Stimulated activated CD4-positive, alpha-beta T cell treated with anti-CD3 and anti-CD28 coated beads, Interleukin-4, amount 100 ng/mL, for 4 hours (primary cell): ENCODE measurements around the gene TGM4.
"Not testable (repeated sequence)": the region's sequence is repeated elsewhere in the genome, so short reads cannot be mapped to it uniquely, and the experiment has no call there.

Experiments used
- DNase-seq, 2 experiments: peaks; one replicate each; pipeline ENCODE4 v3.0.0-alpha.2; 2020

Gene TGM4

DNA sequence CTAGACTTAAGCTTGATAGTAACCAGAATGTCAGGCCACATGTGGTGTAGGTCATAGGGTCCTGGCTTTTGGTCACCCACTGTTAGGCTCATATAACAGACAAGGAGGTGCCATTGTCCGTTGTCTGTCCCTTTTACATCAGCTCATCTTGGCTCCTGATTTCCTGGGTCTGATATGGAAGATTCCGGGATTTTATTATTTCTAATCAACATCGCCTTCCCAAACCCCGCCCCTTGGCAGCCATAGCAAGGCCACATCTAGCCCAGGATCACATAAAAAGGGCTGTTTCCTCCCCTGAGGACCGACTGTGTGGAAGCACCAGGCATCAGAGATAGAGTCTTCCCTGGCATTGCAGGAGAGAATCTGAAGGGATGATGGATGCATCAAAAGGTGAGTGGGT, at the start of gene TGM4:
Gene TGM4 (plus strand): TSS at position 301 of the 400 bp plus-strand sequence. CDS start 71 bp downstream, at position 372.
- no peak for DNase-seq

GRCh38 chr3:44825264-44825925, 49.0 kb upstream of the TGM4 start:
- no peak for DNase-seq

DNA sequence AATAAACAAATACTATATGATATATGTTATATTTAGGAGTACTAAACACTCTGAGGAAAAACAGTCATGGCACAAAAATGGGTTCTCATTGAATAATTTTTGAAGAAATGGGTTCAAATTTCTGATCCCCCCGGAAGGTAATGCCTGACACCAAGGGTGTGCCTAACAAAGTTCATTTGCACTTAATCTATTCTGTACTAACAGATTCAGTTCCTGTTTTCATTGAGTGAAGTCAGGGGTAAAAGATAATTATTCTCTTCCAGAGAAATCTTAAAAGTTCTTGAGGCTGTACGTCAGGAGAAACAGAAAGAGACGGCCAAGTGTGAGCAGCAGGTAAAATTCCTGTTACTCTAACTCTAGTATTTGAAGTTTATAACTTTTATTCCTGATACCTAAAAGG, 47.2 kb upstream of the TGM4 start:
- DNase-seq, result no peak

DNA sequence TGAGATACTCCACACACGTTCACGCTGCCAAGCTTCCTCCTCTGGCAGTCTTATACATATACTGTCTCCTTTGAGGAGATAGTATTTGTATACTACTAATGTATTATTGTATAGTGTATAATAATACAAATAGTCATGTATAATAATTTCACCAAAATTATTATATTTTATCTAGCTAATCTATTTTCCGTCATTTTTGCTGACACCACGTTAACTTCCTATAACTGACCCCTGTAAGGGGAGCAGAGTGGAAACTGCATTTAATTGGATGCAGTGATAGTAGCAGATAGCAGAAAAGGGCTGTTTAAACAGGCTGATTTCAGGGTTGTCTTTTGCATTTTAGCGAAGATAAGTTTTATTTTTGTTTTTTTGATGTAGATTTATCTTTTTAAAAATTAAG, 43.2 kb upstream of the TGM4 start:
- DNase-seq, result no peak

DNA sequence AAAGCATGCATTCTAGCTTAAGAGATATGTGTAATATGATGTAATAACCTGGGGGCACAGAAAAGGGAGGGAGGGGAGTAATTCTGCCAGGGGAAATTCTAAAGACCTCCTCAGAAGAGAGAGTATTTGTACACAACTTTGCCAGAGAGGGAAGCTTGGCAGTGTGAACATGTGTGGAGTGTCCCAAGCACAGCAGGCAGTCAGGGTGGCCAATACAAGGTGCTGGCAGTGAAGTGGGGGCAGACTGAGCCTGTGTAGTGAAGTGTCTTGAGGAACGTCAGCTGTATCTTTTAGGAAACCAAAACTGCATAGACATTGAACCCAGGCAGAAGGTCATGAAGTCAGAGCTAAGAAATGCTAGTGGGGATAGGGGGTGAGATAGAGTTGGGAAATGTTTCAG, 42.4 kb upstream of the TGM4 start:
- DNase-seq, result no peak

DNA sequence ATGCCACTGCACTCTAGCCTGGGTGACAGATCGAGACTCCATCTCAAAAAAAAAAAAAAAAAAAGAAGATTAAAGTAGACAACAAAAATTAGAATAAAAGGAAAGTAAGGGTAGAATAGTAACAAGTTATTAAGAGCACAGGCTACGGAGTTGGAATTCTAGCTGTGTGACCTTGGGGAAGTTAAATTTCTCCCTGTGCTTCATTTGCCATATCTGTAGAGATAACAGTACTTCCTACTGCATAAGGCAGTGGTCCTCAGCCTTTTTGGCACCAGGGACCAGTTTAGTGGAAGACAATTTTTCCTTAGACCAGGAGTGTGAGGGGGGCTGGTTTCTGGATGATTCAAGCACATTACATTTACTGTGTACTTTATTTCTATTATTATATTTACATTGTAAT, 41.4 kb upstream of the TGM4 start:
- DNase-seq, result no peak

DNA sequence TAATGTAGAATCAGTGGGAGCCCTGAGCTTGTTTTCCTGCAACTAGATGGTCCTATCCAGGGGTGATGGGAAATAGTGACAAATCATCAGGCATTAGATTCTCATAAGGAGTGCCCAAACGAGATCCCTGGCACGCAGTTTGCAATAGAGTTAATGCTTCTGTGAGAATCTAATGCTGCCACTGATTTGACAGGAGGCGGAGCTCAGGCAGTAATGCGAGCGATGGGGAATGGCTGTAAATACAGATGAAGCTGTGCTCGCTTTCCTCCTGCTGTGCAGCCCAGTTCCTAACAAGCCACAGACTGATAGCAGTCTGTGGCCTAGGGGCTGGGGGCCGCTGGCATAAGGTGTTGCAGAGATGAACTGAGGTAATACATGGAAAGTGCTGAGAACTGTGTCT, 41.0 kb upstream of the TGM4 start:
- DNase-seq, result no peak

- DNase-seq, result no peak
These were observed 38.7 kb upstream of the TGM4 start for GRCh38 chr3:44835684-44836083.

GRCh38 chr3:44842376-44842775, 32.0 kb upstream of the TGM4 start:
- no peak for DNase-seq

DNA sequence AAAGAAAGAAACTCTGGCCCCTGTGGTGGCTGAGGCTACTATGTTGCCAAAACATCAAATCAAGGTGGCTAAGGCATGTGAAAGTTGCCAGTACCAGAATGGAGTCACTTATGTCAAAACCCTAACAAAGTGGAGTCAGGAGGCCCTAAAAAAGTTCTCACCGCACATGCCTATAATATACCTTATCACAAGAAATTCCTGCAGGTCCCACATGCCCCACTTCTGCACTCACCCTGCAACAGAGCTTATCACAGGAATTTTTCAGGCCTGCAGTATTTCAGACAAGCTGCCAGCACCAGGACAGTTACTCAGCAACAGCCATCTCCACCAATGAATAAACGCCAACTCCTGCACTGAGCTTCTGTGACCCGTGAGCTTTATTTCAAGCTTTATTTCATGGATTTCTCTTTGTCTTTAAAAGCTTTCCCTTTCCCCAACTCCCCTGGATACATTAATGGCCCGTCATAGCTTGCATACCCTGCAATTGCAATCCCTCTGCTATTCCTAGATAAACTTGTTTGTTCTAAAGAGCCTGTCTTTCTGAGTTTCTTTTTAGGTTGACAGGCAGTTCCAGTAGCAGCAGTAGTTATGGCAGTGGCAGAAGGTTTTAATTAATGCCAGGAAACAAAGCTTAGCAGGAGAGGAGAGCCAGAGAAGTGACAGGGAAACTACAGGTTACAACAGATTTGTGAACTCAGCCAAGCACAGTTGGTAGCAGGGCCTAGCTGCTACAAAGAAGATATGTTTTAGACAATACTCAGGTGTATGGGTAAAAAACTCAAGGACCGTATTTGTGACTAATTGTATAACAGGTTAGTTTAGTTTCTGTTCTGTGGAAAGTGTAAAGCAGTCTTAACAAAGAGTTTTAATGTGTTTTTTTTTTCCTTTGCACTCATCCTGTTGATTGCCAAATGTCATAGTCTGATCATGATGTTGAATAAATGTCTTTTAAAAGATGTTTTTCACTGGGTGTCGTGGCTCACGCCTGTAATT, 28.6 kb upstream of the TGM4 start:
- DNase-seq, result no peak

DNA sequence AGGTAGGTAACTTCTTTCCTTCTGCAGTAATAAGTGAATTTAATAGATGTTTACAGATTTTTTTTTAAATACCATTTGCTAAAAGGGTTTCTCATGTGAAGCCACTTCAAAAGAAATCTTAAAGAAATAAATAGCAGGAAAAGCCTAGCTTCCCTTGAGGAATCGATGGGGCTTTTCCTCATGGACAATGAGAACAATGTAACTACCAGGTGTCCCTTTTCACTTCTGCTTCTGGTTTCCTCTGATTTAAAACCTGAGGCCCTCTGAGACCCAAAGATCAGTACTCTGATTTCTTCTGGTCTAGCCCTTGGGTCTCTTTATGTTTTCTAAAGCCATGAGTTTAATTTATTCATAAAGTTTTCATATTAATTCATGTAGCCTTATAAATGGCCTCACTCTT, 25.8 kb upstream of the TGM4 start:
- DNase-seq, result no peak

DNA sequence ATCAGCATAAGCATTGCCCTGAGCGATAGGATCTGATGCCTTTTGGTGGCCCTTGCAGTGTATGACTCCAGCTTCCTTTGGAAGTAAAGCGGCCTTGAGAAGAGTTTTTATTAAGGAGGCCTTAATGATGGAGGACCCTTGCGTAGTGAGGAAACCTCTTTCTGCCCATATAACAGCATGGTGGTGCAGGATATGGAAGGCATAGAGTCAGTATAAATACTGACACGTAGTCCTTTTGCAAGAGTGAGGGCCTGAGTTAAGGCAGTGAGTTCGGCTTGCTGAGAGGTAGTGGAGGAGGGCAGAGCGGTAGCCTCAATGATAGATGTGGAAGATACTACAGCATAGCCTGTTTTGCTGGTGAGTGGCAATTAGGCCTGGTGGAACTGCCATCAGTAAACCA, 17.7 kb upstream of the TGM4 start:
- DNase-seq, result not testable (repeated sequence)

DNA sequence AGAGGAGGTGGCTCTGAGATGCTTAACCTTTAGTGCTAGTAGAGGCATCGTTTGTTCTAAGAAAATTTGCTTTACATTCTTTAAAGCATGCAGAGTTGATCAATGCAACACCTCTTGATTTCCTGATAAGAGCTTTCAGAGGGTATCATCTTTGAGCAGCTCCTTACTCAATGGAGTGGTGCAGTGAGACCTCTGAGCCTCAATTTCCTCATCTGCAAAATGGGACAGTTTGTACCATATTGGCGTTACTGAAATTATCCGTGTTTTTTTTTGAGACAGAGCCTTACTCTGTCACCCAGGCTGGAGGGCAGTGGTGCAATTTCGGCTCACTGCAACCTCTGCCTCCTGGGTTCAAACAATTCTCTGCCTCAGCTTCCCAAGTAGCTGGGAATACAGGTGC, 14.3 kb upstream of the TGM4 start:
- no peak for DNase-seq

DNA sequence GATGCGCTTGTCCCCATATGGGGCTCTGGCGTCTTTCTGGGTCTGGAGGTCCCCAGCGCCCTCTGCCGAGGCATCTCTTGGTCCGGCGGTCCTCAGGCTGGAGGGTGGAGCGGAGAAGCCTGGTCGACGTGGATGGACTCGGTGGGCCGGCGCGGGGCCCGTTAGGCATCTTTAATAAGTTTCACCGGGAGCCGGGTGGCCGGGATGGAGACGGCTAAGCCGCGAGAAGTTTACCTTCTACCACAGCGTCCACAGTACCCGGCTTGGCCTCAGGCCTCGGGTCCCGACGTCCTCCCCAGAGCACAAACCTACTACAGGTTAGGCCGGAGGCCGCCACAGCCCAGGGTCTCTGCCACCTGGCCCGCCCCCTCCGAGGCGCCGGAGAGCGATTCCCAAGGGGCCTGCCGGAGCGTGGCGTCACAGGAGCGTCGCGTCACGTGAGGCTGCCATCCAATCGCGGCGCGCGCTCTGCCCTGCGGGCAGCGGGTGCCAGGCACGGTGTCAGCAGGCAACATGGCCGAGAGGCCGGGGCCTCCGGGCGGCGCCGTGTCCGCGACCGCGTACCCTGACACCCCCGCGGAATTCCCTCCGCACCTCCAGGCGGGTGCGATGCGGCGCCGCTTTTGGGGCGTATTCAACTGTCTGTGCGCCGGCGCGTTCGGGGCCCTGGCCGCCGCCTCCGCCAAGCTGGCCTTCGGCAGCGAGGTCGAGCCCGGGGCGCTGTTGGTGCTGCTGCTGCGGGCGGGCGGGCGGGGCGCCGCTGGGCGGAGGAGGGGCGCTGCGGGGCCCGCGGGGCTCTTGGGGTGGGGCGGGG, 12.8 kb upstream of the TGM4 start, which contains the start of gene TMEM42:
Gene TMEM42 (plus strand): TSS at position 501 of the 814 bp plus-strand sequence. CDS start 13 bp downstream, at position 514.
- DNase-seq, result peak; percentile 86 to 88

DNA sequence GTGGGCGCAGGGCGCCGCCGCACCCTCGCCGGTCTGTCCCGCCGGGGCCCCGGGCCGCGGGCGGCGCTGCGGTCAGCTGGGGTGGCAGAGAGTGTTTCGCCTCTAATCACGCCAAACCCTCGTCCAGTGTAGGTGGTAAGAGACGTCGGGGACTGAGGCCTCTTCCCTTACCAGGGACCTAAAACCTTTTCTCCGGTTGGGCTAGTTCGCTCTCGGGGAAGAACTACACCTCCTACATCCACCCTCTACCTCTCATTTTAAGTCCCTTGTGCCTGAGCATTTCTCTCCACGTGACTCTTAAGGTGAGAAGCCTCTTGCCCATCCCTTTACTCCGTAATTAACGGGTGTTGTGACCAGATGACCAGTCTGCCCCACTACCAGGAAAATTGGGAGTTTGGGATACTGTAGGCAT, 12.2 kb upstream of the TGM4 start:
- DNase-seq, result no peak

DNA sequence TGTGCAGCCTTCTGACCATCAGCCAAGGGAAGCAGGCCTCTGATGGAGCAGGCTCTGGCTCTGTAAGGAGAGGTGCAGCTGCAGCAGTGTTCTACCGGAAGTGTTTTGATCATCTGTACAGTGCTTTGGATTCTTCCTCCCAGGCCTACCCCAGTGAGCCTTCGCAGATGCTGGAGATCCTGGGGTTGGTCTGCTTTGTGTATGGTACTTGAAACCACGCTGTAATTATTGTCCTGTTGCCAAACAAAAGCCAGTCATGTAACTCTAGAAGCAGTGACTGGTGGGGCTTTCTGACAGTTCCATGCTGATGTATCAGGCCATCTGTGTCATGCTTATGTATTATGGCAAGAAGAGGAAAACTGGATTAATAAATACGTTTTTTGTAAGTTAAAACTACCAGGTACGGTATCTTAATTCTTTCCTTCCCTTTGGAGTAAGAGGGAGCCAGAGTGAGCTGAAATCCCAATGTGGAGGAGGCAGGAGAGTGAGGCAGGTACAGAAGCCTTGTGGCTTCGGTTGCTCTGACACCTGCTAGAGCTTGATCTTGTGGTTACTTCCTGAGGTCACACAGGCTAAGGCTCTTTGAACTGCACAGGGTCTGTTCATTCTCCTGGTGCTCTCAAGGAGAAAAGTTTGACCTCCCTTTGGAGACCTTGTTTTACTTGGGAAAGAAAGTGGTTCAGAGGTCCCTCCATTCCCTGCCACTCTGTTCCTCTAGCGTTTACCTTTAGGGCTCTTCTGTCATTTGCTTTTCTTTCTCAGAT, 9.0 kb upstream of the TGM4 start:
- no peak for DNase-seq

- no peak for DNase-seq
These were observed 6.8 kb upstream of the TGM4 start for GRCh38 chr3:44867421-44868111.

DNA sequence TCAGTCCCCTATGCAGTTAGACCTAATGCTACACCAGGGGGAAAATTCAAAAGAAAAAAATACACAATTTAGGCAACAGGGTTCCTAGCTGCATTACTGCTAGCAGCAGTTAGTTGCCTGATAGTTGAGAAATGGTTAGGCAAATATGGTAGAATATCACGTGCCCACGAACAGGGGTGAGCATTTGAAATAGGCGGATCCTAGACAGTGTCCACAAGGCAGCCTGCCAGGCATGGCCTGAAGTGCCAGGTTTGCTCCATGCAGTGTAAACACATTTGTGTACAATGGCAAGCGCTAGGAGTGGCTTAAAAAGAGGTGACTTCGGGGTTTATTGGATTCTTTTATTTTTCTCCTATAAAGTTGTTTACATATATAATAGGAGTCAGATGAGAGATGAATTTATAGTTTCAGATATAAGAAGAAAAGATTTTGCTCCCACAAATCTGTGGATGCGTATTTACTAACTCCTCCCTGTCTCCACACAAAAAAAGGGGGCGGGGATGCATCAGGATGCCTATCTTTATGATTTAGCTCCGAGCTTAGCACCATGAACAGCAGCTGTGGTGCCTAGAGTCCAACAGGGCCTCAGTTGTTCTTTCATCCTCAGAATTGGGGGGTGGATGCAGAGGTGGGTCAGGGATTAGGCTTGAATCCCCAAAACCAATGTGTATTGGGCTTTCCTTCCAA, 3.9 kb upstream of the TGM4 start:
- DNase-seq, result no peak

- no peak for DNase-seq
These were observed 1.2 kb downstream of the TGM4 start for GRCh38 chr3:44875596-44875995.

DNA sequence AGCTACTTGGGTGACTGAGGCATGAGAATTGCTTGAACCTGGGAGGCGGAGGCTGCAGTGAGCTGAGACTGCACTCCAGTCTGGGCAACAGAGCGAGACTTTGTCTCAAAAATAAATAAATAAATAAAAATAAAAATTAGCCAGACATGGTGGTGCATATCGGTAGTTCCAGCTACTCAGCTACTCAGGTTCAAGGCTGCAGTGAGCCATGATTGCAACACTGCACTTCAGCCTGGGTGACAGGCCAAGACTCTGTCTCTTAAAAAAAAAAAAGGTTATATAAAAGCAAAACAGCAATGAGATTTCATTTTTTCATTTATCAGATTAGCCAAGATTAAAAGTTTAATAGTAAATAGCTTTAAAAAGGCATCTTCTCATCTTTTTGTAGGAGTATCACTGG, 2.9 kb downstream of the TGM4 start:
- no peak for DNase-seq

DNA sequence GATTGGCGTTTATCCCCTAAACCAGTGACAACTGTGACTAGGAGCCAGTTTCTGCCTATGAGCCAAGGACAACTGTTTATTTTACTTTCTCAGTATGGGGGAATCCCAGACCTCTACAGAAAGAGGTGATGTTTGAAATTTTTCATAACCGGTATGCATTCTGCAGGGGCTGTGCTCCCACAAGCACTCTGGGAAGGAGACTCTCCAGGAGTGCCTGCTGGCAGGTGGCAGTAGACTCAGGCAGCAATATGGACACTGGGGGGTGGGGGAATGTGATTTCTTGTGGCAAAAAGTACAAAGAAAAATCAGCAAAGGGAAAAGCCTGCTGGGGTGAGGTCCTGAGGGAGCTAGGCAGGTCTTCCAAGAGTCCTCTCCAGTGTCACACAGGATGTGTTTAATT, 5.9 kb downstream of the TGM4 start:
- no peak for DNase-seq
